Measurements from ENCODE around the gene PGGT1B. TPM values are rescaled to one million over a fixed set of nuclear protein-coding genes. Genes with fewer than 3 reads are reported as not detected.

The PGGT1B gene
- total and polyA plus RNA-seq, 9 of the 15 experiments (the other 6 are each of a cell fraction or from before 2014, with no cell fraction given) = 5.3 to 33.7 (median 19.8) TPM

DNA sequence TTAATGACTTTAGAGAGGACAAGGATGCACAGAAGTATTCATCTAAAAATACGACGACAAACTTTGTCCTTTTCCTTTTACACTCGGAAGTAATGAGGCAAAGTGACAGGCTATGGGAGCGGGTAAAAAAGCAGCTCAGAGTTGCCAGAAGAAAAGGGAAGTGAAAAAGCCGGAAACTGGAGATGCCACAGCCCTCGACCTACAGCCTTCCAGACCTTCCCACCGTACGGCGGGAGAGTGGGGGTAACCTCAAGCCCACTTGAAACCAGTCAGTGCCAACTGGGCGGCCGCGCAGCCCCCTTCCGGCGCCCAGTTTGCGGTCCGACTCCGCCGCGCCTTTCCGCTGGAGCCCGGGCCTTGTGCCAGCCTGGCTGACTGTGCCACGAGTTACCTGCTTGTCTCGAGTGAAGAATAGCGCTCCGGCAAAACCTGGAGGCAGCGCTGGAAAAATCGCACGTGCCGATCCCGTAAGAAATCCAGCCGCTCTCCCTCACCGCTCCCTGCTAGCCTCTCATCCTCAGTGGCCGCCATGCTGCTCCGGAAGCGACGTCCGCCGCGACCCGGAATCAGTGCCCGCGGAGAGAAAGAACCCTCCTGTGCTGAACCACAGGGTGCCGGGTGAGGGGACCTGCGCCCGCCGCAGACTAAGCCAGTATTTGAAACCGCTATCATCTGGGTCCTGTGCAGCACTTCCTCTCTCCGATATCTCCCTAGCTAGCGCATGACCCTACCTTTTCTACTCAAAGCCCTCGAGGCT, at the start of gene PGGT1B (continued):
- TF ChIP-seq, protein P1, sequence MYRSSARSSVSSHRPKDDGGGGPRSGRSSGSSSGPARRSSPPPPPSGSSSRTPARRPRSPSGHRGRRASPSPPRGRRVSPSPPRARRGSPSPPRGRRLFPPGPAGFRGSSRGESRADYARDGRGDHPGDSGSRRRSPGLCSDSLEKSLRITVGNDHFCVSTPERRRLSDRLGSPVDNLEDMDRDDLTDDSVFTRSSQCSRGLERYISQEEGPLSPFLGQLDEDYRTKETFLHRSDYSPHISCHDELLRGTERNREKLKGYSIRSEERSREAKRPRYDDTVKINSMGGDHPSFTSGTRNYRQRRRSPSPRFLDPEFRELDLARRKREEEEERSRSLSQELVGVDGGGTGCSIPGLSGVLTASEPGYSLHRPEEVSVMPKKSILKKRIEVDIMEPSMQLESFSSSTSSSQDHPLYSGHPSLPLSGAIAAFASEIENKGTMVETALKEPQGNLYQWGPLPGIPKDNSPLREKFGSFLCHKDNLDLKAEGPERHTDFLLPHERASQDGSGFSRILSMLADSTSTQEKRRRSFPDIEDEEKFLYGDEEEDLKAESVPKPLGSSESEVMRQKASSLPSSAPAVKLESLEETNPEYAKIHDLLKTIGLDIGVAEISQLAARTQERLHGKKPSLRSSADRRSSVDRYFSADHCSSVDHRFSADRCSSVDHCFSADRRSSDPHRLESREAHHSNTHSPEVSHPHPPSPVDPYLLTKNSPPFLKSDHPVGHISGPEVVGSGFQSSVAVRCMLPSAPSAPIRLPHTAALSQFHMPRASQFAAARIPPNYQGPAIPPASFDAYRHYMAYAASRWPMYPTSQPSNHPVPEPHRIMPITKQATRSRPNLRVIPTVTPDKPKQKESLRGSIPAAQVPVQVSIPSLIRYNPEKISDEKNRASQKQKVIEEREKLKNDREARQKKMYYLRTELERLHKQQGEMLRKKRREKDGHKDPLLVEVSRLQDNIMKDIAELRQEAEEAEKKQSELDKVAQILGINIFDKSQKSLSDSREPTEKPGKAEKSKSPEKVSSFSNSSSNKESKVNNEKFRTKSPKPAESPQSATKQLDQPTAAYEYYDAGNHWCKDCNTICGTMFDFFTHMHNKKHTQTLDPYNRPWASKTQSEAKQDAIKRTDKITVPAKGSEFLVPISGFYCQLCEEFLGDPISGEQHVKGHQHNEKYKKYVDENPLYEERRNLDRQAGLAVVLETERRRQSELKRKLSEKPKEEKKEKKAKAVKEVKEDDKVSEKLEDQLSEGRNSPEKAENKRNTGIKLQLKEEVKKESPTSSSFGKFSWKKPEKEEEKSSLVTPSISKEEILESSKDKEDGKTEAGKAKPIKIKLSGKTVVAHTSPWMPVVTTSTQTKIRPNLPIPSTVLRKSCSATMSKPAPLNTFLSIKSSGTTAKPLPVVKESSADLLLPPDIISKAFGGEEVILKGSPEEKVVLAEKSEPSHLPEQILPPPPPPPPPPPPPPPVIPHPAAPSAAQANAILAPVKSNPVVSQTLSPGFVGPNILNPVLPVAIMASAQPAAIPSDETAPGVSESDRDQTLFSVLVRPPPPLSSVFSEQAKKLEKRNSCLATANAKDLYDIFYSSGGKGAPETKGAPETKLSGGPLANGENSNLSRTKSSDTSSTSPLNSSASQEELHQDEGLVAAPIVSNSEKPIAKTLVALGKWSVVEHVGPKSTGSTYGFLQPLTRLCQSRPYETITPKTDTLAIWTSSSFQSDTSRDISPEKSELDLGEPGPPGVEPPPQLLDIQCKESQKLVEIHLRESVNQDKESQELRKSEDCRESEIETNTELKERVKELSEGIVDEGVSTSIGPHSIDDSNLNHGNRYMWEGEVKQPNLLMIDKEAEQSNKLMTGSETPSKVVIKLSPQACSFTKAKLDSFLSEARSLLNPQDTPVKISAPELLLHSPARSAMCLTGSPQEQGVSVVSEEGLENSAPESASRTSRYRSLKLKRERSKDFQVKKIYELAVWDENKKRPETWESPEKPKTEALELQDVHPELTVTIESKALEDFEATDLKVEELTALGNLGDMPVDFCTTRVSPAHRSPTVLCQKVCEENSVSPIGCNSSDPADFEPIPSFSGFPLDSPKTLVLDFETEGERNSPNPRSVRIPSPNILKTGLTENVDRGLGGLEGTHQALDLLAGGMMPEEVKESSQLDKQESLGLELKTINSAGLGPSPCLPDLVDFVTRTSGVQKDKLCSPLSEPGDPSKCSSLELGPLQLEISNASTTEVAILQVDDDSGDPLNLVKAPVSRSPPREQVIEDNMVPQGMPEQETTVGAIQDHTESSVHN (IDR thresholded peaks at IDR 0.05; ENCODE audit: borderline replicate concordance in 1 of 2, low read depth in 1 of 2) = no peak
- TF ChIP-seq JUN (IDR thresholded peaks at IDR 0.05; ENCODE audit: borderline replicate concordance, low read depth, low read length) = no peak
- TF ChIP-seq JUN (CRISPR knock-in tag; IDR thresholded peaks at IDR 0.05; ENCODE audit: borderline replicate concordance) = no peak
- TF ChIP-seq, protein P2, sequence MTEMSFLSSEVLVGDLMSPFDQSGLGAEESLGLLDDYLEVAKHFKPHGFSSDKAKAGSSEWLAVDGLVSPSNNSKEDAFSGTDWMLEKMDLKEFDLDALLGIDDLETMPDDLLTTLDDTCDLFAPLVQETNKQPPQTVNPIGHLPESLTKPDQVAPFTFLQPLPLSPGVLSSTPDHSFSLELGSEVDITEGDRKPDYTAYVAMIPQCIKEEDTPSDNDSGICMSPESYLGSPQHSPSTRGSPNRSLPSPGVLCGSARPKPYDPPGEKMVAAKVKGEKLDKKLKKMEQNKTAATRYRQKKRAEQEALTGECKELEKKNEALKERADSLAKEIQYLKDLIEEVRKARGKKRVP (CRISPR knock-in tag; IDR thresholded peaks at IDR 0.05) = no peak
- peak; percentile 92 for TF ChIP-seq RBFOX2 (IDR thresholded peaks at IDR 0.05; ENCODE audit: low read depth, low read length)
- TF ChIP-seq NR4A1 (CRISPR knock-in tag; IDR thresholded peaks at IDR 0.05) = 0 out of 2 replicates have a peak, but pooled peaks have one; percentile 22
- no peak for TF ChIP-seq NR4A1 (tag; IDR thresholded peaks at IDR 0.05)
- 0 out of 2 replicates have a peak, but pooled peaks have one; percentile 63 for TF ChIP-seq ZNF695 (CRISPR knock-in tag; IDR thresholded peaks at IDR 0.05)
- no peak for TF ChIP-seq NR2F6 (CRISPR knock-in tag; IDR thresholded peaks at IDR 0.05)
- no peak; a peak in 2 of 4 replicates for TF ChIP-seq KDM1A (IDR thresholded peaks at IDR 0.05)
- no peak for TF ChIP-seq PTRF (tag; IDR thresholded peaks at IDR 0.05)
- no peak for TF ChIP-seq TFAM (CRISPR knock-in tag; conservative IDR thresholded peaks at IDR 0.05)
- TF ChIP-seq SMC3 (conservative IDR thresholded peaks at IDR 0.05; ENCODE audit: insufficient read depth, low read depth, low read length) = no peak
- 0 out of 2 replicates have a peak, but pooled peaks have one; percentile 8 for TF ChIP-seq CC2D1A (IDR thresholded peaks at IDR 0.05)
- TF ChIP-seq KLF13 (tag; IDR thresholded peaks at IDR 0.05; ENCODE audit: borderline replicate concordance, low read depth) = no peak
- no peak for TF ChIP-seq FOXP1 (CRISPR knock-in tag; IDR thresholded peaks at IDR 0.05)
- TF ChIP-seq SREBF2 (CRISPR knock-in tag; IDR thresholded peaks at IDR 0.05) = no peak
- no peak for TF ChIP-seq KLF16 (IDR thresholded peaks at IDR 0.05)
- TF ChIP-seq RBM34 (IDR thresholded peaks at IDR 0.05; ENCODE audit: borderline replicate concordance, insufficient read depth, low read length) = no peak
- TF ChIP-seq POLR3G (IDR thresholded peaks at IDR 0.05; ENCODE audit: extremely low read depth, insufficient read length, insufficient replicate concordance) = no peak
- no peak for TF ChIP-seq ZNF507 (tag; conservative IDR thresholded peaks at IDR 0.05)
